DND-41 (cell line): ENCODE measurements around the gene CTPS2.

ENCODE experiments used
- EZH2 ChIP-seq: IDR thresholded peaks from 3 replicates; pipeline ENCODE4 v1.6.1; 2012; ENCODE audit warnings: borderline replicate concordance, low read depth, mild to moderate bottlenecking, moderate library complexity, low read length, inconsistent platforms; ENCODE audit not compliant: severe bottlenecking
- TF ChIP-seq, protein P1 (sequence below): IDR thresholded peaks from 2 replicates; pipeline ENCODE4 v1.5.1; 2012; ENCODE audit warnings: borderline replicate concordance, low read length, moderate library complexity, mild to moderate bottlenecking; ENCODE audit not compliant: poor library complexity, severe bottlenecking; ENCODE audit errors: extremely low read depth

DNA sequence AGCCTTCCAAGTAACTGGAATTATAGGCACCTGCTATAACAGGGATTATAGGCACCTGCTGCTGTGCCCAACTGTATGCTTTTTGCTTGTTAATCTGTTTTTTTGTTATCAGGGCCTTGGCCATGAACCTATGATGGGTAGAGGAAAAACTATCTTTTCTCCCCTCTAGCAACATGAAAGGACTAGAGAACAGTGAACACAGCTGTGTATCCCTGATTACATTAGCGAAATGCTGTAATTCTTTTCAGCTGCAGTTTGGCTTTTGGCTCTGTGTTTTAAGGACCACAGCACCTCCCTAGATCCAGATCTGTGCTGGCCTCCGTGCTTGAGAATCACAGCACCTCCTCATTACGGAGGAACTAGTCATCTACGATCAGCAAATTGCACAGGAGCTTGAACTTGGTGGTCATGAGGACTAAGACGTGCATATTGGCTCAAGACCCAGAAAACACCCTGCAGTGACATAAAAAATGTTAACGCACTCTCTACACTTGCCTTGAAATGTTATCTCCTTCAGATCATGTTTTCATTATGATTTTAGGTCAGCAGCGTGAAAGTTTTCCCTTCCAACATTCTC lies 120.2 kb downstream of the CTPS2 start:
- TF ChIP-seq EZH2: no peak
- TF ChIP-seq, protein P1, sequence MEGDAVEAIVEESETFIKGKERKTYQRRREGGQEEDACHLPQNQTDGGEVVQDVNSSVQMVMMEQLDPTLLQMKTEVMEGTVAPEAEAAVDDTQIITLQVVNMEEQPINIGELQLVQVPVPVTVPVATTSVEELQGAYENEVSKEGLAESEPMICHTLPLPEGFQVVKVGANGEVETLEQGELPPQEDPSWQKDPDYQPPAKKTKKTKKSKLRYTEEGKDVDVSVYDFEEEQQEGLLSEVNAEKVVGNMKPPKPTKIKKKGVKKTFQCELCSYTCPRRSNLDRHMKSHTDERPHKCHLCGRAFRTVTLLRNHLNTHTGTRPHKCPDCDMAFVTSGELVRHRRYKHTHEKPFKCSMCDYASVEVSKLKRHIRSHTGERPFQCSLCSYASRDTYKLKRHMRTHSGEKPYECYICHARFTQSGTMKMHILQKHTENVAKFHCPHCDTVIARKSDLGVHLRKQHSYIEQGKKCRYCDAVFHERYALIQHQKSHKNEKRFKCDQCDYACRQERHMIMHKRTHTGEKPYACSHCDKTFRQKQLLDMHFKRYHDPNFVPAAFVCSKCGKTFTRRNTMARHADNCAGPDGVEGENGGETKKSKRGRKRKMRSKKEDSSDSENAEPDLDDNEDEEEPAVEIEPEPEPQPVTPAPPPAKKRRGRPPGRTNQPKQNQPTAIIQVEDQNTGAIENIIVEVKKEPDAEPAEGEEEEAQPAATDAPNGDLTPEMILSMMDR: no peak
